Small intestine (tissue), 7 donors: ENCODE measurements around the gene LMX1A. TPM values are rescaled to one million over a fixed set of nuclear protein-coding genes. Genes with fewer than 3 reads are reported as not detected.

ENCODE experiments used
- DNase-seq, 2 donors: peaks; one replicate each; pipeline versions ENCODE4 v3.0.0 to v3.0.0-alpha.2; 2013
- FAIRE-seq: peaks from 2 replicates; lab custom pipeline; 2012; peaks lifted over from hg19 to GRCh38; lab: Jason Lieb, UNC
- H3K27ac ChIP-seq, 3 donors: one replicate each; pipeline ENCODE4 v1.5.1; 2013; ENCODE audit warnings: low read length in 2 of 3, mild to moderate bottlenecking in 2 of 3, control low read depth in 1 of 3, inconsistent platforms in 1 of 3, low read depth in 1 of 3, moderate library complexity in 1 of 3
- H3K27me3 ChIP-seq, 3 donors: one replicate each; pipeline ENCODE4 v1.6.1; 2013; ENCODE audit warnings: low read length in 3 of 3, inconsistent platforms in 1 of 3; ENCODE audit not compliant: control insufficient read depth in 3 of 3, insufficient read depth in 3 of 3
- H3K36me3 ChIP-seq, 3 donors: one replicate each; pipeline ENCODE4 v1.6.1; 2013; ENCODE audit warnings: low read length in 3 of 3, inconsistent platforms in 1 of 3, low read depth in 1 of 3, mild to moderate bottlenecking in 1 of 3, moderate library complexity in 1 of 3; ENCODE audit not compliant: control insufficient read depth in 3 of 3, insufficient read depth in 2 of 3
- H3K4me1 ChIP-seq, 3 donors: one replicate each; pipeline ENCODE4 v1.6.1; 2013; ENCODE audit warnings: low read length in 2 of 3, inconsistent platforms in 1 of 3, low read depth in 1 of 3, mild to moderate bottlenecking in 1 of 3, moderate library complexity in 1 of 3; ENCODE audit not compliant: control insufficient read depth in 3 of 3, insufficient read depth in 2 of 3
- H3K4me3 ChIP-seq, 3 donors: one replicate each; pipeline ENCODE4 v1.5.1; 2013; ENCODE audit warnings: low read length in 3 of 3, control low read depth in 1 of 3, inconsistent platforms in 1 of 3, low read depth in 1 of 3, mild to moderate bottlenecking in 1 of 3, moderate library complexity in 1 of 3
- H3K9me3 ChIP-seq, 2 donors: one replicate each; pipeline ENCODE4 v1.6.1; 2013; ENCODE audit warnings: low read depth in 1 of 2, low read length in 1 of 2; ENCODE audit not compliant: control insufficient read depth in 2 of 2, insufficient read depth in 1 of 2
- WGBS, 3 donors: extraction: QIAGEN DNeasy Blood & Tissue Kit; methylation state at CpG; one replicate each; pipeline ENCODE4 v1.1.7; 2013; 5-methylcytosine and 5-hydroxymethylcytosine counted together
- polyA plus RNA-seq, 4 donors: library from polyadenylated mRNA; stranded (reverse) in 3 of 4; unstranded in 1 of 4; fragments of 200-250 nt in 3 of 4; fragments of 120-200 nt in 1 of 4; gene quantifications; one replicate each; pipeline versions ENCODE4 v1.2.1 to v1.2.3, GENCODE V29; 2013
- donor health status: healthy with polysubstance abuse.
- donor health status: control.
- donor health status: control.
- donor health status: Bipolar disorder and iron deficiency.
- donor health status: healthy.

The LMX1A gene
- polyA plus RNA-seq, 4 donors = 0.39 to 4.3 (median 0.49) TPM

GRCh38 chr1:165345502-165345901 is 11.0 kb downstream of the LMX1A start:
- Histone ChIP-seq H3K4me3 (no peak overlapping the region), H3K4me1 (no peaks in the 10 kb centered on the region), H3K9me3 (no peaks in the 10 kb centered on the region), H3K36me3 (no peaks in the 10 kb centered on the region), H3K27me3 (peaks cover 2 to 53% (median 20%) of the 10 kb centered on the region in 3 donors), H3K27ac (no peak overlapping the region)
- no peak for FAIRE-seq
- 44 to 69% (median 45%) methylated on average over 7 of the region's 7 CpGs for WGBS, 3 donors
- no peak for DNase-seq

GRCh38 chr1:165344736-165345135 is 11.8 kb downstream of the LMX1A start:
- Histone ChIP-seq H3K36me3 (no peaks in the 10 kb centered on the region), H3K27ac (no peak overlapping the region), H3K9me3 (no peaks in the 10 kb centered on the region), H3K4me3 (no peak overlapping the region), H3K4me1 (no peaks in the 10 kb centered on the region), H3K27me3 (peaks cover 0 to 49% (median 23%) of the 10 kb centered on the region in 3 donors)
- 35 to 51% (median 51%) methylated on average over 3 of the region's 3 CpGs for WGBS, 3 donors
- FAIRE-seq (no peak), DNase-seq (no peak)

GRCh38 chr1:165344198-165344597 is 12.3 kb downstream of the LMX1A start:
- Histone ChIP-seq H3K27me3 (peaks cover 0 to 49% (median 25%) of the 10 kb centered on the region in 3 donors), H3K4me3 (no peak overlapping the region), H3K9me3 (no peaks in the 10 kb centered on the region), H3K36me3 (no peaks in the 10 kb centered on the region), H3K4me1 (no peaks in the 10 kb centered on the region), H3K27ac (no peak overlapping the region)
- DNase-seq (no peak), FAIRE-seq (no peak)
- WGBS, 3 donors = 25 to 45% (median 39%) methylated on average over 2 of the region's 2 CpGs

GRCh38 chr1:165342587-165342986 is 13.9 kb downstream of the LMX1A start:
- no peak for DNase-seq
- Histone ChIP-seq H3K36me3 (no peaks in the 10 kb centered on the region), H3K27me3 (peaks cover 0 to 39% (median 27%) of the 10 kb centered on the region in 3 donors), H3K4me1 (no peaks in the 10 kb centered on the region), H3K4me3 (no peak overlapping the region), H3K27ac (no peak overlapping the region), H3K9me3 (no peaks in the 10 kb centered on the region)
- 67 to 75% (median 74%) methylated on average over 2 of the region's 2 CpGs for WGBS, 3 donors
- FAIRE-seq = no peak

- H3K36me3 ChIP-seq = no peaks in the 10 kb centered on the region
- DNase-seq (no peak), FAIRE-seq (no peak)
- H3K27ac ChIP-seq = no peak overlapping the region
- peaks cover 0 to 37% (median 28%) of the 10 kb centered on the region in 3 donors for H3K27me3 ChIP-seq
- H3K4me1 ChIP-seq = no peaks in the 10 kb centered on the region
- H3K4me3 ChIP-seq = no peak overlapping the region
- no peaks in the 10 kb centered on the region for H3K9me3 ChIP-seq
- 78 to 91% (median 84%) methylated on average over 2 of the region's 2 CpGs for WGBS, 3 donors
These were observed 14.3 kb downstream of the LMX1A start for GRCh38 chr1:165342168-165342567.

- Histone ChIP-seq H3K9me3 (no peaks in the 10 kb centered on the region), H3K4me1 (no peaks in the 10 kb centered on the region), H3K27ac (no peak overlapping the region), H3K4me3 (no peak overlapping the region), H3K27me3 (peaks cover 0 to 19% (median 8%) of the 10 kb centered on the region in 3 donors), H3K36me3 (no peaks in the 10 kb centered on the region)
- no peak for DNase-seq
- WGBS, 3 donors = 87 to 92% (median 88%) methylated on average over 5 of the region's 5 CpGs
- no peak for FAIRE-seq
These were observed 17.4 kb downstream of the LMX1A start for GRCh38 chr1:165339164-165339563.

GRCh38 chr1:165330483-165330882 is 26.0 kb downstream of the LMX1A start:
- 52 to 64% (median 60%) methylated on average over 3 of the region's 3 CpGs for WGBS, 3 donors
- H3K4me3 ChIP-seq = no peak overlapping the region
- H3K4me1 ChIP-seq = no peaks in the 10 kb centered on the region
- no peak for FAIRE-seq
- no peak for DNase-seq
- H3K36me3 ChIP-seq = no peaks in the 10 kb centered on the region
- H3K27ac ChIP-seq = no peak overlapping the region
- no peaks in the 10 kb centered on the region for H3K9me3 ChIP-seq
- H3K27me3 ChIP-seq = peaks cover 0 to 9% (median 3%) of the 10 kb centered on the region in 3 donors

- DNase-seq (no peak), FAIRE-seq (no peak)
- Histone ChIP-seq H3K27me3 (peaks cover 0 to 11% (median 4%) of the 10 kb centered on the region in 3 donors), H3K9me3 (no peaks in the 10 kb centered on the region), H3K4me1 (no peaks in the 10 kb centered on the region), H3K27ac (no peak overlapping the region), H3K4me3 (no peak overlapping the region), H3K36me3 (no peaks in the 10 kb centered on the region)
- WGBS, 3 donors = 66 to 75% (median 74%) methylated on average over 5 of the region's 5 CpGs
These were observed 27.4 kb downstream of the LMX1A start for GRCh38 chr1:165329104-165329503.

- Histone ChIP-seq H3K9me3 (no peaks in the 10 kb centered on the region), H3K4me1 (no peaks in the 10 kb centered on the region), H3K27me3 (peaks cover 0 to 12% (median 6%) of the 10 kb centered on the region in 3 donors), H3K4me3 (no peak overlapping the region), H3K27ac (no peak overlapping the region), H3K36me3 (no peaks in the 10 kb centered on the region)
- WGBS, 3 donors = 51 to 62% (median 60%) methylated on average over 3 of the region's 3 CpGs
- FAIRE-seq (no peak), DNase-seq (no peak)
These were observed 28.4 kb downstream of the LMX1A start for GRCh38 chr1:165328136-165328535.
